Measurements from ENCODE around the gene LTC4S. TPM values are rescaled to one million over a fixed set of nuclear protein-coding genes. Genes with fewer than 3 reads are reported as not detected.

The LTC4S gene
- total and polyA plus RNA-seq, 9 of the 15 experiments (the other 6 are each of a cell fraction or from before 2014, with no cell fraction given): 0.17 to 0.77 (median 0.75) TPM; not detected in 6

DNA sequence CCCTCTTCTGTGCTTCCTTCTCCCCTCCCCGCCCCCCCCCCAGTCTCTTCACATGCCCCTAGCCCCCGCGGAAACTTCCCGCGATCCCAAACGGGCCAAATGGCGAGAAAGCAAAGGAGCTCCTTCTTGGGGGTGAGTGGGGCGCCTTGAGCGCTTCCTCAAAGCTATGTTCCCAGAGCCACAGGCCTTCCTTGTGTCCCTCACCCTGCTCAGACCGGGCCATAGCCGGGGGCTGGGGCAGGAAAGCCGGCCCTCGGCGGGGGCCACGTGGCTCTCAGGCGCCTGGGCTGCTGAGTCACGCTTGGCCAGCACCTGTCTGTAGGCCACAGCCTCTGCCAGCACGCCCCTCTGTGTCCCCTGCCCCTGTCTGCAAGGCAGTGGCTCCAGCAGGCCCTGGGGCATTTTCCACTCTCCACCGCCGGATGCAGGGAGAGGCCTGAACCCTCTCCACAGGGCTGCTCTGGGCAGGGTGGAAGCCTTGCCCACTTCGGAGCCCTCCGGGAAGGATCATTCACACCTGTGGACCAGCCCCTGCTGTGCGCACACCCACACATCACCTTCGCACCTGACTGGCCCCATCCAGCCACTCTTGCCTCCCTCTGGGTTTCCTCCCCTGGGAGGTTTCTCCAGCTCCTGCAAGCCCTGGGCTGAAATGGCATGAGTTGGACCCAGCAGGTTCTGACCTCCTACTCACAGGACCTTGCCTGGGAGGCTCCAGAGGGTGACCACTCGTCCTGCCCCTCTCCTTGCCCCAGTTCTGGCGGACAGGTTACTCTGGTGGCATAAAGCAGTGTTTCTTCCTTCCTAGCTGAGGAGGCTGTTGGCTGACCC lies 25.7 kb downstream of the LTC4S start (continued):
- TF ChIP-seq ZNF174 (CRISPR knock-in tag; IDR thresholded peaks at IDR 0.05) (peak; percentile 81; the same call in 1 of the 2 replicates), SPI1 (IDR thresholded peaks at IDR 0.05; ENCODE audit: borderline replicate concordance, low read depth, low read length) (no peak), NFRKB (IDR thresholded peaks at IDR 0.05; ENCODE audit: low read depth) (0 out of 2 replicates have a peak, but pooled peaks have one; percentile 61), POLR2A (conservative IDR thresholded peaks at IDR 0.05) (no peak), RBM34 (IDR thresholded peaks at IDR 0.05; ENCODE audit: borderline replicate concordance, insufficient read depth, low read length) (no peak)
- TF ChIP-seq, protein P1, sequence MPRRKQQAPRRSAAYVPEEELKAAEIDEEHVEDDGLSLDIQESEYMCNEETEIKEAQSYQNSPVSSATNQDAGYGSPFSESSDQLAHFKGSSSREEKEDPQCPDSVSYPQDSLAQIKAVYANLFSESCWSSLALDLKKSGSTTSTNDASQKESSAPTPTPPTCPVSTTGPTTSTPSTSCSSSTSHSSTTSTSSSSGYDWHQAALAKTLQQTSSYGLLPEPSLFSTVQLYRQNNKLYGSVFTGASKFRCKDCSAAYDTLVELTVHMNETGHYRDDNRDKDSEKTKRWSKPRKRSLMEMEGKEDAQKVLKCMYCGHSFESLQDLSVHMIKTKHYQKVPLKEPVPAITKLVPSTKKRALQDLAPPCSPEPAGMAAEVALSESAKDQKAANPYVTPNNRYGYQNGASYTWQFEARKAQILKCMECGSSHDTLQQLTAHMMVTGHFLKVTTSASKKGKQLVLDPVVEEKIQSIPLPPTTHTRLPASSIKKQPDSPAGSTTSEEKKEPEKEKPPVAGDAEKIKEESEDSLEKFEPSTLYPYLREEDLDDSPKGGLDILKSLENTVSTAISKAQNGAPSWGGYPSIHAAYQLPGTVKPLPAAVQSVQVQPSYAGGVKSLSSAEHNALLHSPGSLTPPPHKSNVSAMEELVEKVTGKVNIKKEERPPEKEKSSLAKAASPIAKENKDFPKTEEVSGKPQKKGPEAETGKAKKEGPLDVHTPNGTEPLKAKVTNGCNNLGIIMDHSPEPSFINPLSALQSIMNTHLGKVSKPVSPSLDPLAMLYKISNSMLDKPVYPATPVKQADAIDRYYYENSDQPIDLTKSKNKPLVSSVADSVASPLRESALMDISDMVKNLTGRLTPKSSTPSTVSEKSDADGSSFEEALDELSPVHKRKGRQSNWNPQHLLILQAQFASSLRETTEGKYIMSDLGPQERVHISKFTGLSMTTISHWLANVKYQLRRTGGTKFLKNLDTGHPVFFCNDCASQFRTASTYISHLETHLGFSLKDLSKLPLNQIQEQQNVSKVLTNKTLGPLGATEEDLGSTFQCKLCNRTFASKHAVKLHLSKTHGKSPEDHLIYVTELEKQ (CRISPR knock-in tag; IDR thresholded peaks at IDR 0.05): peak; percentile 83
- TF ChIP-seq, protein P2, sequence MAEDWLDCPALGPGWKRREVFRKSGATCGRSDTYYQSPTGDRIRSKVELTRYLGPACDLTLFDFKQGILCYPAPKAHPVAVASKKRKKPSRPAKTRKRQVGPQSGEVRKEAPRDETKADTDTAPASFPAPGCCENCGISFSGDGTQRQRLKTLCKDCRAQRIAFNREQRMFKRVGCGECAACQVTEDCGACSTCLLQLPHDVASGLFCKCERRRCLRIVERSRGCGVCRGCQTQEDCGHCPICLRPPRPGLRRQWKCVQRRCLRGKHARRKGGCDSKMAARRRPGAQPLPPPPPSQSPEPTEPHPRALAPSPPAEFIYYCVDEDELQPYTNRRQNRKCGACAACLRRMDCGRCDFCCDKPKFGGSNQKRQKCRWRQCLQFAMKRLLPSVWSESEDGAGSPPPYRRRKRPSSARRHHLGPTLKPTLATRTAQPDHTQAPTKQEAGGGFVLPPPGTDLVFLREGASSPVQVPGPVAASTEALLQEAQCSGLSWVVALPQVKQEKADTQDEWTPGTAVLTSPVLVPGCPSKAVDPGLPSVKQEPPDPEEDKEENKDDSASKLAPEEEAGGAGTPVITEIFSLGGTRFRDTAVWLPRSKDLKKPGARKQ (CRISPR knock-in tag; IDR thresholded peaks at IDR 0.05): no peak
- TF ChIP-seq, protein P3, sequence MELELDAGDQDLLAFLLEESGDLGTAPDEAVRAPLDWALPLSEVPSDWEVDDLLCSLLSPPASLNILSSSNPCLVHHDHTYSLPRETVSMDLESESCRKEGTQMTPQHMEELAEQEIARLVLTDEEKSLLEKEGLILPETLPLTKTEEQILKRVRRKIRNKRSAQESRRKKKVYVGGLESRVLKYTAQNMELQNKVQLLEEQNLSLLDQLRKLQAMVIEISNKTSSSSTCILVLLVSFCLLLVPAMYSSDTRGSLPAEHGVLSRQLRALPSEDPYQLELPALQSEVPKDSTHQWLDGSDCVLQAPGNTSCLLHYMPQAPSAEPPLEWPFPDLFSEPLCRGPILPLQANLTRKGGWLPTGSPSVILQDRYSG (tag; conservative IDR thresholded peaks at IDR 0.05; ENCODE audit: low read depth): peak; percentile 95
- TF ChIP-seq, protein P4, sequence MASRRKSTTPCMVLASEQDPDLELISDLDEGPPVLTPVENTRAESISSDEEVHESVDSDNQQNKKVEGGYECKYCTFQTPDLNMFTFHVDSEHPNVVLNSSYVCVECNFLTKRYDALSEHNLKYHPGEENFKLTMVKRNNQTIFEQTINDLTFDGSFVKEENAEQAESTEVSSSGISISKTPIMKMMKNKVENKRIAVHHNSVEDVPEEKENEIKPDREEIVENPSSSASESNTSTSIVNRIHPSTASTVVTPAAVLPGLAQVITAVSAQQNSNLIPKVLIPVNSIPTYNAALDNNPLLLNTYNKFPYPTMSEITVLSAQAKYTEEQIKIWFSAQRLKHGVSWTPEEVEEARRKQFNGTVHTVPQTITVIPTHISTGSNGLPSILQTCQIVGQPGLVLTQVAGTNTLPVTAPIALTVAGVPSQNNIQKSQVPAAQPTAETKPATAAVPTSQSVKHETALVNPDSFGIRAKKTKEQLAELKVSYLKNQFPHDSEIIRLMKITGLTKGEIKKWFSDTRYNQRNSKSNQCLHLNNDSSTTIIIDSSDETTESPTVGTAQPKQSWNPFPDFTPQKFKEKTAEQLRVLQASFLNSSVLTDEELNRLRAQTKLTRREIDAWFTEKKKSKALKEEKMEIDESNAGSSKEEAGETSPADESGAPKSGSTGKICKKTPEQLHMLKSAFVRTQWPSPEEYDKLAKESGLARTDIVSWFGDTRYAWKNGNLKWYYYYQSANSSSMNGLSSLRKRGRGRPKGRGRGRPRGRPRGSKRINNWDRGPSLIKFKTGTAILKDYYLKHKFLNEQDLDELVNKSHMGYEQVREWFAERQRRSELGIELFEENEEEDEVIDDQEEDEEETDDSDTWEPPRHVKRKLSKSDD (conservative IDR thresholded peaks at IDR 0.05; ENCODE audit: low read length): no peak
- TF ChIP-seq, protein P5, sequence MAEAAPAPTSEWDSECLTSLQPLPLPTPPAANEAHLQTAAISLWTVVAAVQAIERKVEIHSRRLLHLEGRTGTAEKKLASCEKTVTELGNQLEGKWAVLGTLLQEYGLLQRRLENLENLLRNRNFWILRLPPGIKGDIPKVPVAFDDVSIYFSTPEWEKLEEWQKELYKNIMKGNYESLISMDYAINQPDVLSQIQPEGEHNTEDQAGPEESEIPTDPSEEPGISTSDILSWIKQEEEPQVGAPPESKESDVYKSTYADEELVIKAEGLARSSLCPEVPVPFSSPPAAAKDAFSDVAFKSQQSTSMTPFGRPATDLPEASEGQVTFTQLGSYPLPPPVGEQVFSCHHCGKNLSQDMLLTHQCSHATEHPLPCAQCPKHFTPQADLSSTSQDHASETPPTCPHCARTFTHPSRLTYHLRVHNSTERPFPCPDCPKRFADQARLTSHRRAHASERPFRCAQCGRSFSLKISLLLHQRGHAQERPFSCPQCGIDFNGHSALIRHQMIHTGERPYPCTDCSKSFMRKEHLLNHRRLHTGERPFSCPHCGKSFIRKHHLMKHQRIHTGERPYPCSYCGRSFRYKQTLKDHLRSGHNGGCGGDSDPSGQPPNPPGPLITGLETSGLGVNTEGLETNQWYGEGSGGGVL (CRISPR knock-in tag; IDR thresholded peaks at IDR 0.05): peak; percentile 74; the same call in 1 of the 2 replicates
- TF ChIP-seq, protein P6, sequence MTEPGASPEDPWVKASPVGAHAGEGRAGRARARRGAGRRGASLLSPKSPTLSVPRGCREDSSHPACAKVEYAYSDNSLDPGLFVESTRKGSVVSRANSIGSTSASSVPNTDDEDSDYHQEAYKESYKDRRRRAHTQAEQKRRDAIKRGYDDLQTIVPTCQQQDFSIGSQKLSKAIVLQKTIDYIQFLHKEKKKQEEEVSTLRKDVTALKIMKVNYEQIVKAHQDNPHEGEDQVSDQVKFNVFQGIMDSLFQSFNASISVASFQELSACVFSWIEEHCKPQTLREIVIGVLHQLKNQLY (CRISPR knock-in tag; conservative IDR thresholded peaks at IDR 0.05): peak; percentile 72 to 83; a peak in 2 of 4 replicates
- TF ChIP-seq, protein P7, sequence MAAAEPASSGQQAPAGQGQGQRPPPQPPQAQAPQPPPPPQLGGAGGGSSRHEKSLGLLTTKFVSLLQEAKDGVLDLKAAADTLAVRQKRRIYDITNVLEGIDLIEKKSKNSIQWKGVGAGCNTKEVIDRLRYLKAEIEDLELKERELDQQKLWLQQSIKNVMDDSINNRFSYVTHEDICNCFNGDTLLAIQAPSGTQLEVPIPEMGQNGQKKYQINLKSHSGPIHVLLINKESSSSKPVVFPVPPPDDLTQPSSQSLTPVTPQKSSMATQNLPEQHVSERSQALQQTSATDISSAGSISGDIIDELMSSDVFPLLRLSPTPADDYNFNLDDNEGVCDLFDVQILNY (CRISPR knock-in tag; IDR thresholded peaks at IDR 0.05): no peak

Data from K562 (cell line).